ENCODE measurements around the gene SPDYE4. TPM values are rescaled to one million over a fixed set of nuclear protein-coding genes. Genes with fewer than 3 reads are reported as not detected.

SPDYE4 gene
- total RNA-seq, 4 donors from 2014 or later: not detected

GRCh38 chr17:8728971-8729370 is 29.4 kb downstream of the SPDYE4 start:
- TF ChIP-seq CTCF (IDR thresholded peaks at IDR 0.05; ENCODE audit: low read depth): no peak

DNA sequence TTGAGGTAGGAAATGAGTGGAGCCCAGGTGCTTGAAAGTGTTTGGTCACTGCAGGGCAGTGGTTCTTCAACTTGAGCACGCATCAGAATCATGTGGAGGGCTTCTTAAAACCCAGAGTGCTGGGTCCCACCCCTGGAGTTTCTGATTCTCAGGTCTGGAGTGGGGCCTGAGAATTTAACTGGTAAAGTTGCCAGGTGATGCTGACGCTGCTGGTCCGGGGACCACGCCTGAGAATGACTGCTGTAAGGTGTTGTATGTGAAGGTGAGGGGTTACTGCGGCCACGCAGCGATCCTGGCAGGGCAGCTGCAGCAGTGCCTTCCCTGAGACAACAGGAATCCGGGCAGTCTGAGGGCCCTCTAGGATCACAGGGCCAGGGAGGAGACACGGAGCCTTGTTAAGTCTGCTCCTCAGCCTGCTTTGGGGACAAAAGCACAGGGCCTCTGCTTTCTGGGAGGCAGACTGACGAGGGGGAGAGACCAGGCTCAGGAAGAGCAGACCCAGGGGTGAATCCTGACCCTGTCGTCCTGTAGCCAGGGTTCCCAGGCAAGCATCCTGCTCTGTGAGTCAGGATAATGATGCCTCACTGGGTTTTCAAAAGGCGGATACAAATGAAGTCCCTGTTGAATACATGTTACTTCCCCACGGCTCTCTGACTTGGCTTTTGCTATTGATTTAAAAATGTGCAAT is 30.0 kb downstream of the SPDYE4 start:
- TF ChIP-seq CTCF (IDR thresholded peaks at IDR 0.05; ENCODE audit: low read depth): no peak

- no peak for TF ChIP-seq CTCF (IDR thresholded peaks at IDR 0.05; ENCODE audit: low read depth)
Observed at GRCh38 chr17:8726941-8727555, 31.3 kb downstream of the SPDYE4 start.

- no peak for TF ChIP-seq CTCF (IDR thresholded peaks at IDR 0.05; ENCODE audit: low read depth)
Observed at GRCh38 chr17:8725881-8726876, 32.2 kb downstream of the SPDYE4 start.

DNA sequence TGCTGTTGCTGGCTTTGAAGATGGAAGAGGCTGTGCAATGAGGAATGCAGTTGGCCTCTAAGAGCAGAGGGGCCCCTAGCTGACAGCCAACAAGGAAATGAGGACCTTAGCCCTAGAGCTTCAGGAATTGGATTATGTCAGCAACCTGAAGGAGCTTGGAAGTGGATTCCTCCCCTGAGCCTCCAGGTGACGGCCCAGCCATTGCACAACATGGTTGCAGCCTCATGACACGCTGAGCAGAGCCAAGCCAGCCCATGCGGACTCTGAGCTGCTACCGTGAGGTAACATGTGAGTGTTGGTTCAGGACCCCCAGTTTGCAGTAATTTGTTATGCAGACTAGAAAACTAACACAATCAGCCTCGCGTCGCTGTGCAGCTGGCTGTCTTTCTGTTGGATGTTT is 33.9 kb downstream of the SPDYE4 start:
- TF ChIP-seq CTCF (IDR thresholded peaks at IDR 0.05; ENCODE audit: low read depth): no peak

DNA sequence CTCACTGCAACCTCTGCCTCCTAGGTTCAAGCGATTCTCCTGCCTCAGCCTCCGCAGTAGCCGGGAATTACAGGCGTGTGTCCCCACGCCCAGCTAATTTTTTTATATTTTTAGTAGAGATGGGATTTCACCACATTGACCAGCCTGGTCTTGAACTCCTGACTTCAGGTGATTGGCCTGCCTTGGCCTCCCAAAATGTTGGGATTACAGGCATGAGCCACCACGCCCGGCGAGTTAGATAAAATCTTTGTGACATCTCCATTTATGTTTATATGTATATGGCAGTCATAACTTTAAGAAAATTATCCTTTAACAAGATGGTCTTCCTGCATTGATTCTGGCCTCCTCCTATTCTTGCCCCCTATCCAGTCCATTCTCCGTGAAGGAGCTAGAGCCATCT is 37.8 kb downstream of the SPDYE4 start:
- no peak for TF ChIP-seq CTCF (IDR thresholded peaks at IDR 0.05; ENCODE audit: low read depth)

Measured in subcutaneous adipose tissue (tissue), 4 donors.